CD14-positive monocyte (primary cell): Measurements from ENCODE around the gene EIF4ENIF1. TPM values are rescaled to one million over a fixed set of nuclear protein-coding genes. Genes with fewer than 3 reads are reported as not detected.

Source experiments
- DNase-seq, 3 donors: peaks; one replicate each; pipeline ENCODE4 v3.0.0-alpha.2; 2011 to 2022
- H2AFZ ChIP-seq: 2 replicates; pipeline ENCODE4 v1.6.0; 2012; ENCODE audit warnings: mild to moderate bottlenecking, low read depth, low read length, inconsistent platforms; ENCODE audit not compliant: insufficient read depth, poor library complexity, severe bottlenecking
- H3K27ac ChIP-seq, 2 donors: 1 replicate in 1 of 2; 2 replicates in 1 of 2; pipeline ENCODE4 v1.5.1; 2012 to 2013; ENCODE audit warnings: low read length in 2 of 2, control low read depth in 1 of 2, inconsistent platforms in 1 of 2, low read depth in 1 of 2, mild to moderate bottlenecking in 1 of 2
- H3K27me3 ChIP-seq, 2 donors: one replicate each; pipeline versions ENCODE4 v1.6.0 to v1.6.1; 2011 to 2013; ENCODE audit warnings: low read length in 2 of 2; ENCODE audit not compliant: control insufficient read depth in 2 of 2, insufficient read depth in 2 of 2
- H3K36me3 ChIP-seq, 2 donors: replicated peaks in 1 of 2; 1 replicate in 1 of 2; 2 replicates in 1 of 2; pipeline versions ENCODE4 v1.5.1 to v1.6.1; 2012 to 2013; ENCODE audit warnings: low read length in 2 of 2, control low read depth in 1 of 2, inconsistent platforms in 1 of 2, mild to moderate bottlenecking in 1 of 2; ENCODE audit not compliant: insufficient read depth in 2 of 2, control insufficient read depth in 1 of 2
- H3K4me1 ChIP-seq, 2 donors: 1 replicate in 1 of 2; 2 replicates in 1 of 2; pipeline versions ENCODE4 v1.5.1 to v1.6.1; 2012 to 2013; ENCODE audit warnings: low read length in 2 of 2, control low read depth in 1 of 2, inconsistent platforms in 1 of 2, mild to moderate bottlenecking in 1 of 2, moderate library complexity in 1 of 2; ENCODE audit not compliant: insufficient read depth in 2 of 2, control insufficient read depth in 1 of 2
- H3K4me2 ChIP-seq: replicated peaks from 2 replicates; pipeline ENCODE3; 2012; ENCODE audit warnings: low read length, moderate library complexity, mild to moderate bottlenecking; ENCODE audit not compliant: poor library complexity, severe bottlenecking; ENCODE audit errors: extremely low read depth
- H3K4me3 ChIP-seq, 3 experiments: fragments of 200-600 bp in 1 of 3; sonication (generic) in 1 of 3; replicated peaks in 1 of 3; 1 replicate in 2 of 3; 2 replicates in 1 of 3; pipeline ENCODE4 v1.5.1; 2011 to 2013; ENCODE audit warnings: low read length in 3 of 3, mild to moderate bottlenecking in 3 of 3, control low read depth in 2 of 3, low read depth in 2 of 3, inconsistent platforms in 1 of 3, moderate library complexity in 1 of 3
- H3K79me2 ChIP-seq: 2 replicates; pipeline ENCODE4 v1.6.0; 2012; ENCODE audit warnings: mild to moderate bottlenecking, control low read depth, inconsistent platforms, low read length, moderate library complexity; ENCODE audit not compliant: insufficient read depth
- H3K9ac ChIP-seq: 2 replicates; pipeline ENCODE4 v1.6.0; 2017; ENCODE audit warnings: low read length, mild to moderate bottlenecking; ENCODE audit not compliant: insufficient read depth, poor library complexity, severe bottlenecking
- H3K9me3 ChIP-seq, 2 donors: replicated peaks in 1 of 2; 1 replicate in 1 of 2; 2 replicates in 1 of 2; pipeline versions ENCODE4 v1.5.1 to v1.6.1; 2012 to 2013; ENCODE audit warnings: low read length in 2 of 2, control low read depth in 1 of 2; ENCODE audit not compliant: control insufficient read depth in 1 of 2, insufficient read depth in 1 of 2
- H4K20me1 ChIP-seq: 2 replicates; pipeline ENCODE4 v1.6.0; 2012; ENCODE audit warnings: mild to moderate bottlenecking, low read length, control low read depth, moderate library complexity; ENCODE audit not compliant: insufficient read depth
- H3K27ac Mint-ChIP-seq, 7 donors: one replicate each; pipeline ENCODE4 v1.8.0; 2020; ENCODE audit warnings: mild to moderate bottlenecking in 7 of 7, mixed read lengths in 7 of 7, moderate library complexity in 6 of 7, inconsistent platforms in 2 of 7
- H3K27me3 Mint-ChIP-seq, 3 donors: one replicate each; pipeline ENCODE4 v1.8.0; 2021 to 2022; ENCODE audit warnings: low read depth in 3 of 3, mild to moderate bottlenecking in 3 of 3, mixed read lengths in 3 of 3, moderate library complexity in 3 of 3, inconsistent platforms in 1 of 3
- H3K36me3 Mint-ChIP-seq, 2 donors: one replicate each; pipeline ENCODE4 v1.8.0; 2020; ENCODE audit warnings: mixed read lengths in 2 of 2, inconsistent platforms in 1 of 2, mild to moderate bottlenecking in 1 of 2
- H3K4me1 Mint-ChIP-seq: one replicate; pipeline ENCODE4 v1.8.0; 2020; ENCODE audit warnings: mild to moderate bottlenecking, mixed read lengths
- H3K4me3 Mint-ChIP-seq, 2 donors: one replicate each; pipeline ENCODE4 v1.8.0; 2020; ENCODE audit warnings: mild to moderate bottlenecking in 2 of 2, mixed read lengths in 2 of 2, moderate library complexity in 1 of 2
- H3K9me3 Mint-ChIP-seq, 7 donors: one replicate each; pipeline ENCODE4 v1.8.0; 2020 to 2022; ENCODE audit warnings: mixed read lengths in 7 of 7, mild to moderate bottlenecking in 6 of 7, moderate library complexity in 6 of 7, inconsistent platforms in 2 of 7
- WGBS: methylation state at CpG from one replicate; pipeline ENCODE4 v1.1.5; 2013; ENCODE audit warnings: missing lambda C conversion rate; ENCODE audit not compliant: insufficient coverage; 5-methylcytosine and 5-hydroxymethylcytosine counted together
- intact Hi-C, 2 donors: fragments of 100-400 bp; cut with micrococcal nuclease; formaldehyde crosslinking; loops; one replicate each; pipeline versions ENCODE4 v1.15.0 to v1.15.1; 2023
- polyA plus RNA-seq, 3 donors: library from polyadenylated mRNA; depleted of rRNA in 1 of 3; unstranded in 2 of 3; stranded (reverse) in 1 of 3; fragments of 300-500 nt in 2 of 3; fragments of >200 nt in 1 of 3; fragmentation: Illumina TruSeq in 2 of 3; gene quantifications; 1 replicate in 2 of 3; 2 replicates in 1 of 3; pipeline ENCODE4 v1.2.3, GENCODE V29; 2012 to 2021
- TF ChIP-seq, protein P1 (sequence below): fragments of 200-600 bp; IDR thresholded peaks from one replicate; pipeline ENCODE4 v1.8.0; 2022; ENCODE audit warnings: antibody characterized with exemption, mild to moderate bottlenecking

Gene EIF4ENIF1
- polyA plus RNA-seq, 3 donors, result 2.5 to 17.0 (median 11.5) TPM

DNA sequence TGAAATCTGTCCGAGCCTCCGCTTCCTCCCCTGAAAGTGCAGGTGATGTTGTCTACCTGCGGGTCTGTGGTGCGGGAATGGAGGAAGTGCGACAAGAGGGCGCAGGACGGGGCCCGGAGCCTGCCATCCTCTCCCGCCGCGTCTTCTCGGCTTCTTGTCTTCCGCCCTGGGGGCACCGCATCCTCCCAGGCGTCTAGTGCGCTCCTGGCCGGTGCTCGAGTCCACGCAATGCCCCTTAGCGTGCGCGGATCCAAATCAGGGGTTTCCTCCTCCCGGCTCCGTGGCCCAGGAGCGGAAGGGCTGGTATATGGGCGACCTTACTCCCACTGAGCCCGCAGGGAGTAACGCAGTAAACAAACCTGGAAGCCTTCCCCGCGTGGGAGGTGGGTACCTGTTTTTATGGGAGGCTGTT, 7.1 kb upstream of the EIF4ENIF1 start:
- TF ChIP-seq, protein P1, sequence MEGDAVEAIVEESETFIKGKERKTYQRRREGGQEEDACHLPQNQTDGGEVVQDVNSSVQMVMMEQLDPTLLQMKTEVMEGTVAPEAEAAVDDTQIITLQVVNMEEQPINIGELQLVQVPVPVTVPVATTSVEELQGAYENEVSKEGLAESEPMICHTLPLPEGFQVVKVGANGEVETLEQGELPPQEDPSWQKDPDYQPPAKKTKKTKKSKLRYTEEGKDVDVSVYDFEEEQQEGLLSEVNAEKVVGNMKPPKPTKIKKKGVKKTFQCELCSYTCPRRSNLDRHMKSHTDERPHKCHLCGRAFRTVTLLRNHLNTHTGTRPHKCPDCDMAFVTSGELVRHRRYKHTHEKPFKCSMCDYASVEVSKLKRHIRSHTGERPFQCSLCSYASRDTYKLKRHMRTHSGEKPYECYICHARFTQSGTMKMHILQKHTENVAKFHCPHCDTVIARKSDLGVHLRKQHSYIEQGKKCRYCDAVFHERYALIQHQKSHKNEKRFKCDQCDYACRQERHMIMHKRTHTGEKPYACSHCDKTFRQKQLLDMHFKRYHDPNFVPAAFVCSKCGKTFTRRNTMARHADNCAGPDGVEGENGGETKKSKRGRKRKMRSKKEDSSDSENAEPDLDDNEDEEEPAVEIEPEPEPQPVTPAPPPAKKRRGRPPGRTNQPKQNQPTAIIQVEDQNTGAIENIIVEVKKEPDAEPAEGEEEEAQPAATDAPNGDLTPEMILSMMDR, result no peak
- peak overlapping the region; percentile 95 for H3K4me2 ChIP-seq
- 0% methylated on average over 28 of the region's 30 CpGs for WGBS
- DNase-seq, result peak in 2 of 3 donors; percentile 17 to 30
- Mint-ChIP-seq H3K4me3 (peak overlapping the region; percentile 92 to 96), H3K36me3 (peaks cover 1 to 10% of the 10 kb centered on the region in 2 donors), H3K27me3 (peaks cover 0 to 3% (median 2%) of the 10 kb centered on the region in 3 donors), H3K27ac (peak overlapping the region; percentile 85 to 95 (median 91)), H3K9me3 (peaks cover 0 to 4% (median 0%) of the 10 kb centered on the region in 7 donors), H3K4me1 (peaks cover 14% of the 10 kb centered on the region)
- peak overlapping the region; percentile 49 to 93 (median 90) for H3K4me3 ChIP-seq
- H3K9ac ChIP-seq, result peak overlapping the region; percentile 62
- intact Hi-C loops, result loop anchor here (10.0 kb wide), 2 partner anchors 138 to 258 kb away; partner anchors contain the start of genes DEPDC5 (in 1 of the 2) and PRR14L (in 1 of the 2)
- H4K20me1 ChIP-seq, result no peaks in the 10 kb centered on the region
- peaks cover 16 to 25% of the 10 kb centered on the region in 2 donors for H3K4me1 ChIP-seq
- H3K36me3 ChIP-seq, result no peaks in the 10 kb centered on the region
- H3K79me2 ChIP-seq, result peaks cover 15% of the 10 kb centered on the region
- H2AFZ ChIP-seq, result peak overlapping the region; percentile 97
- peak overlapping the region; percentile 82 to 83 for H3K27ac ChIP-seq
- no peaks in the 10 kb centered on the region for H3K27me3 ChIP-seq
- H3K9me3 ChIP-seq, result no peaks in the 10 kb centered on the region

DNA sequence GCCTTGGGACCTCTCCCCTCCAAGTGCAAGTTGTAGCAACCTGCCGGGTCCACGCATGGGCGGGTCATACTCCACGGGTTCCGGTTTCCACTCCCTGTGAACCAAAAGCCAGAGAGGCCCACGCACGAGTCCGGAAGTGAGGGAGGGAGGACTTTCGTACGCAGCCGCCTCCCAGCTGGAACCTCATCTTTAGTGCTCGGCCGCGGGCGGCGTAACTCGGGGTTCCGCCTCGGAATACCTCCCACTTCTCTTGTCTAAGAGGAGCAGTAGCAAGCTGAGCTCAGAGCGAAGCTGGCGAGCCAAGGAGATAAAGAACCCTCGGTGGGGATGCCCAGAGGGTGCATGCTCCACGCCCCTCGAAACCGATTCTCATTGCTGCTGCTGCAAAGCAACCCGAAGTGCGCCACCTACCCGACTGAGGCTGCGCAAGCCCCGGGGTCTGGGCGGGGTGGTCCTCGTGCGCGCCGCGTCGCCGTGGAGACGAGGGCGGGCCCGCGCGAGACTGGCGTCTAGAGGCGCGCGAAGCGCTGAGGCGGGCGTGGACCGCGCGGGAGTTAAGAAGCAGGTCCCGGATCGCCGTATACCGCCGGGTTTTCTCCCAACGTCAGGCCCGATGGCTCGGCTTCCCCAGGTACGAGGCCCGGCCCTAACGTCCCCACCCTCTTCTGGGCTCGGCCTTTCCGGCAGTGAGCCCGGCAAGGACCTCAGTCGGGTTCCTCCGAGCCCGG, 6.5 kb upstream of the EIF4ENIF1 start, which contains the start of gene SFI1:
TSS of gene SFI1 (plus strand) at position 530 of the 728 bp plus-strand sequence. CDS start 11,749 bp downstream, outside the sequence.
- under 1% methylated on average over 62 of the region's 70 CpGs for WGBS

More for the DNA sequence above, 6.5 kb upstream of the EIF4ENIF1 start, which contains the start of gene SFI1:
- H3K79me2 ChIP-seq, result peaks cover 20% of the 10 kb centered on the region
- H3K36me3 ChIP-seq, result no peaks in the 10 kb centered on the region
- peaks cover 0 to 3% (median 2%) of the 10 kb centered on the region in 3 donors for H3K27me3 Mint-ChIP-seq
- peak within 1 kb of the TSS; percentile 62 for H3K9ac ChIP-seq
- peaks cover 0 to 4% (median 0%) of the 10 kb centered on the region in 7 donors for H3K9me3 Mint-ChIP-seq
- H3K4me2 ChIP-seq, result peak within 1 kb of the TSS; percentile 95
- H3K27ac Mint-ChIP-seq, result peak within 1 kb of the TSS; percentile 89 to 96 (median 94)
- DNase-seq, result peak; percentile 82 to 85 (median 84)
- H3K27ac ChIP-seq, result peak within 1 kb of the TSS; percentile 82 to 83
- peaks cover 18% of the 10 kb centered on the region for H3K4me1 Mint-ChIP-seq
- peak within 1 kb of the TSS; percentile 97 for H2AFZ ChIP-seq
- peak within 1 kb of the TSS; percentile 92 to 96 for H3K4me3 Mint-ChIP-seq
- peaks cover 0 to 8% of the 10 kb centered on the region in 2 donors for H3K36me3 Mint-ChIP-seq
- H4K20me1 ChIP-seq, result no peaks in the 10 kb centered on the region
- peak within 1 kb of the TSS; percentile 49 to 93 (median 90) for H3K4me3 ChIP-seq
- no peaks in the 10 kb centered on the region for H3K9me3 ChIP-seq
- intact Hi-C loops, result loop anchor here (10.0 kb wide), 2 partner anchors 139 to 259 kb away; partner anchors contain the start of genes DEPDC5 (in 1 of the 2) and PRR14L (in 1 of the 2)
- TF ChIP-seq, protein P1, result peak; percentile 25
- H3K27me3 ChIP-seq, result no peaks in the 10 kb centered on the region
- peaks cover 22 to 30% of the 10 kb centered on the region in 2 donors for H3K4me1 ChIP-seq
